DMS 273 treated with DMSO at 0.1 percent for 48 hours (cell line): ENCODE measurements around the gene SPANXN2.
"Not testable (repeated sequence)": the region's sequence is repeated elsewhere in the genome, so short reads cannot be mapped to it uniquely, and the experiment has no call there.

ENCODE experiments used
- DNase-seq: peaks from one replicate; lab custom pipeline; 2025; lab: John Stamatoyannopoulos, UW

SPANXN2 gene, protein sequence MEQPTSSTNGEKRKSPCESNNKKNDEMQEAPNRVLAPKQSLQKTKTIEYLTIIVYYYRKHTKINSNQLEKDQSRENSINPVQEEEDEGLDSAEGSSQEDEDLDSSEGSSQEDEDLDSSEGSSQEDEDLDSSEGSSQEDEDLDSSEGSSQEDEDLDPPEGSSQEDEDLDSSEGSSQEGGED

DNA sequence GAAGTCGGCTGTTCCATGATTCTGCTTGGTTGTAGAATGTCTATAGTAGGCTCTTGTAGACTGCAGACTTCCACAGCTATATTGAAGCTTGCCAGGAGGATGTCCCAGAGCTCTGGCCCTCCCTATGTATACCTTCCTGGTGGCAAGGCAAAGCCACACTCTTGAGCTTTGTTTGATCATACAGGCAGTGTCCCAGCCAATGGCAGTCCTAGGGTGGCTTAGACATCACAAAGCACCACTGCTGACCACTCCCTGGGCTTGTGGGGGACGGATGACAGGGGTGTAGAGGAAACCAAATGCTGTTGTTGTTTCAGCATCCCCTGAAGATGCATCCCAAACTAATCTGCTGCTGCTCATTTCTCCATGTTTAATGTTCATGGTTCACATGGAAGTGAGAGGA, at the start of gene SPANXN2:
Gene SPANXN2 (minus strand): TSS at position 101 of the 400 bp plus-strand sequence. CDS start 84 bp downstream, at position 17.
- not testable (repeated sequence) for DNase-seq

DNA sequence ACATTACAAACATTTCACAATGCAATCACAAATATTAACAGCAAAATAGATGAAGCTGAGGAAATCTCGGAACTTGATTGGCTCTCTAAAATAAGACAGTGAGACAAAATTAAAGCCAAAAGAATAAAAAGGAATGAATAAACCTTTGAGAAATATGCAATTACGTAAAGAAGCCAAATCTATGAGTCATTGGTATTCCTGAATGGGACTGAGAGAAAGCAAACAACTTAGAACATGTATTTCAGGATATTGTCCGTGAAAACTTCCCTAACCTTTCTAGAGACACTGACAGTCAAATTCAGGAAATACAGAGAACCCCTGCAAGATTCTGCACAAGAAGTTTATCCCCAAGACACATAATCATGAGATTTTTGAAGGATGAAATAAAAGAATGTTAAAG, 48.4 kb upstream of the SPANXN2 start:
- DNase-seq: no peak

DNA sequence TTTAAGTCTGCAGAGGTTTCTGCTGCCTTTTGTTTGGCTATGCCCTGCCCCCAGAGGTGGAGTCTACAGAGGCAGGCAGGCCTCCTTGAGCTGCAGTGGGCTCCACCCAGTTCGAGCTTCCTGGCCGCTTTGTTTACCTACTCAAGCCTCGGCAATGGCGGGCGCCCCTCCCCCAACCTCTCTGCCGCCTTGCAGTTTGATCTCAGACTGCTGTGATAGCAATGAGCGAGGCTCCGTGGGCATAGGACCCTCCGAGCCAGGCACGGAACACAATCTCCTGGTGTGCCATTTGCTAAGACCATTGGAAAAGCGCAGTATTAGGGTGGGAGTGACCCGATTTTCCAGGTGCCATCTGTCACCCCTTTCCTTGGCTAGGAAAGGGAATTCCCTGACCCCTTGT, 47.2 kb upstream of the SPANXN2 start:
- not testable (repeated sequence) for DNase-seq

DNA sequence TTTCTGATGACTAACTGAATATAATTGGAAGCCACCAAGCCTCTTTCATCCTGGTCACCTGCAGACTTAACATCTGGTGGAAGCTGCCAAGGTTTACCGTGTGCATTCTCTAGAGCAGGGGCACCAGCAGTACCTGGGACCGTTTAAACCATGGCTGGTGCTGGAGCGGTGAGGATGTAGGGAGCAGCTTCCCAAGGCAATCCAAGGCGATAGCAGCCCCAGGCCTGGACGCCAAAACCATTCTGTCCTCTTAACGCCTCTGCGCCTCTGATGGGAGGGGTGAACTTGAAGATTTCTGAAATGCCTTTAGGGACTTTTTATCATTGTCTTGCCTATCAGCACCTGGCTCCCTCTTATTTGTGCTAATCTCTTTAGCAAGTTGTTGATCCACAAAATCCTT, 37.3 kb upstream of the SPANXN2 start:
- no peak for DNase-seq

- no peak for DNase-seq
Measured at GRCh38 chrX:143757375-143757774, 36.8 kb upstream of the SPANXN2 start.

- DNase-seq: no peak
Measured at GRCh38 chrX:143754183-143754582, 33.6 kb upstream of the SPANXN2 start.

GRCh38 chrX:143733866-143734265, 13.3 kb upstream of the SPANXN2 start:
- DNase-seq: no peak

DNA sequence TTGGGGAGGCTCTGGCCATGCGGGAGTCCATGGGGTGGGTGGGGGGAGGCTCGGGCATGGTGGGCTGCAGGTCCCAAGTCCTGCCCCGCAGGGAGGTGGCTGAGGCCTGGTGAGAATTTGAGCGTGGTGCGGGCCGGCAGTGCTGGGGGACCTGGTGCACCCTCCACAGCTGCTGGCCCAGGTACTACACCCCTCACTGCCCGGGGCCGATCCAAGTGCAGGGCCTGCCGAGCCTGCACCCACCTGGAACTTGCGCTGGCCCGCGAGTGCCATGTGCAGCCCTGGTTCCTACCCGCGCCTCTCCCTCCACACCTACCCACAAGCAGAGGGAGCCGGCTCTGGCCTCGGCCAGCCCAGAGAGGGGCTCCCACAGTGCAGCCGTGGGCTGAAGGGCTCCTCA, 5.7 kb upstream of the SPANXN2 start:
- no peak for DNase-seq

- DNase-seq: no peak
Measured at GRCh38 chrX:143701460-143701859, 19.1 kb downstream of the SPANXN2 start.

GRCh38 chrX:143694885-143695284, 25.7 kb downstream of the SPANXN2 start:
- no peak for DNase-seq

DNA sequence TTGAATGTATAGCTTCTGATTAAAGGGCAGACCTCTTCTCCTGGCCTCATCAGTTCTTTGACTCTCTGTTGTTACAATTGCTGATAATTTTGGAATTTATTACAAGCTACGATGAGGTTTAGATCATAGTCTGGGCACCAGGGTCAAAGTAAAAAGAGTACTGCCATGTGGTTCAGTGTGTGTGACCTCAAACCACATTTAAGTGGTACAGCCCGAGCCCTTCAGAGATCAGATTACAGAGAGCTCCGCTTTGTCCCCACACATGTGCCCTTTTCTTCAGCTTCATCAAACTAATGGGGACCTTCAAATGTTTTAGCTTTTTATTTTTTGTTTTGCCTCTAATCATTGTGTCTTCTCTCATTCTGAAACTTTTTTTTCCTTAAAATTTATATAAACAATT, 37.1 kb downstream of the SPANXN2 start:
- no peak for DNase-seq

GRCh38 chrX:143674926-143675325, 45.6 kb downstream of the SPANXN2 start:
- no peak for DNase-seq

DNA sequence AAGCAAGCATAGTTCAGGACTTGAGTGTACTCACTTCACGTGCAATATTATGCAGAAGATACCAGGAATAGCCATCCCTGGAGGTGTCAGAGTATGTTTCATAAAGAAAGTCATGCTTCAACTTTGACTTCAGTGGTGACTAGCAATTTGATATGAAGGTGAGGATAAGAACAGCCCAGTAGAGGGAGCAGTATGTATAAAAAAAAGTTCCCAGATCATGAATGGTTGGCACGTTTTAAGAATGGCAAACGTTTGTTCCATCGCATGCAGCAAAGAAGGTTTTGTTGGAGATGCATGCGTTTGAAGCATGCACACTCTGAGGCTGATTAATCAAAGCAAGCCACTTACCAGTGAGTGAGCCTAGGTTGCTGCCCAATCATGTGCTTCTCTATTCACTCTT, 51.2 kb downstream of the SPANXN2 start:
- DNase-seq: no peak

DNA sequence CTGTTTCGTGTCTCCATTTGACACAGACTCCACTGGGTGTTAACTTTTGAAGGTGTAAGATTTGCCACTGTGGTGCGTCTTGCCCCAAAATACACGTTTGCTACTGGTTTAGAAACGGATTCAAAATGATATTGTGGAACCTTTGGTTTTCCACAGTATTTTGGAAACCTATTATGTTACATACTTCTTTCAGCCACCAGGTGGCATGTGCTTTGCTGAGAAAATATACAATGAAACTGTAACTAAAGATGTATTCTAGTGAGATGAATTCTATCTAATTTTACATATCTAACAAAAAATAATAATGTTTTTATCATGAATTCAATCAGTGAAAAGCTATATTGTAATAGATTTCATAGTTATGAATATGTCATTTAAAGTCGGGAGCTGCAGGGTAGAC, 56.2 kb downstream of the SPANXN2 start:
- DNase-seq: no peak

DNA sequence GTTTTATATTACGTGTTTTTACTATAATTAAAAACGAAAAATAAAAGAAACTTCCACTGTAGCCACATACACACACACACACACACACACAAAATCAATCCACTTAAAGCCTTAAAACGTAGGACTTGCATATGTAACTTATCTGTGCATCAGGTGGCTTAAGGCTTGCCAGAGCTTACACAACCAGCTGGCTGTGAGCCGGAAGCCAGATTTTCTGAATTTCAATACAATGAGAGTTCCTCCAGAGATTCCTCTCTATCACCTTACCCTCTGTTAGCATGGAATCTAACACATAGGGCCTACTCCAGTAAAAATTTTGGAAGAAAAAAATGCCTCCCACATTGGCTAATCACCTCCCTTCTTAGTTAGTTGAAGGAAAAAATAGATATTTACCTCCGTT, 56.8 kb downstream of the SPANXN2 start:
- no peak for DNase-seq
